ENCODE results near the gene TUBB8B.
"Not testable (repeated sequence)": the region's sequence is repeated elsewhere in the genome, so short reads cannot be mapped to it uniquely, and the experiment has no call there.

GRCh38 chr18:95580-95979 lies 46.2 kb upstream of the TUBB8B start:
- TF ChIP-seq POLR2AphosphoS5, POLR2A (IDR thresholded peaks at IDR 0.05): not testable (repeated sequence)
- TF ChIP-seq, protein P1, sequence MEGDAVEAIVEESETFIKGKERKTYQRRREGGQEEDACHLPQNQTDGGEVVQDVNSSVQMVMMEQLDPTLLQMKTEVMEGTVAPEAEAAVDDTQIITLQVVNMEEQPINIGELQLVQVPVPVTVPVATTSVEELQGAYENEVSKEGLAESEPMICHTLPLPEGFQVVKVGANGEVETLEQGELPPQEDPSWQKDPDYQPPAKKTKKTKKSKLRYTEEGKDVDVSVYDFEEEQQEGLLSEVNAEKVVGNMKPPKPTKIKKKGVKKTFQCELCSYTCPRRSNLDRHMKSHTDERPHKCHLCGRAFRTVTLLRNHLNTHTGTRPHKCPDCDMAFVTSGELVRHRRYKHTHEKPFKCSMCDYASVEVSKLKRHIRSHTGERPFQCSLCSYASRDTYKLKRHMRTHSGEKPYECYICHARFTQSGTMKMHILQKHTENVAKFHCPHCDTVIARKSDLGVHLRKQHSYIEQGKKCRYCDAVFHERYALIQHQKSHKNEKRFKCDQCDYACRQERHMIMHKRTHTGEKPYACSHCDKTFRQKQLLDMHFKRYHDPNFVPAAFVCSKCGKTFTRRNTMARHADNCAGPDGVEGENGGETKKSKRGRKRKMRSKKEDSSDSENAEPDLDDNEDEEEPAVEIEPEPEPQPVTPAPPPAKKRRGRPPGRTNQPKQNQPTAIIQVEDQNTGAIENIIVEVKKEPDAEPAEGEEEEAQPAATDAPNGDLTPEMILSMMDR (IDR thresholded peaks at IDR 0.05): not testable (repeated sequence)

Data from transverse colon (tissue), 4 donors.